Measurements from ENCODE around the gene TMEM219. TPM values are rescaled to one million over a fixed set of nuclear protein-coding genes. Genes with fewer than 3 reads are reported as not detected.
A peak's percentile ranks its signal among the peaks of the same experiment; 100 is the strongest.

Gene TMEM219
- total and polyA plus RNA-seq, 3 experiments from 2014 or later, result 36.8 to 168 (median 43.4) TPM

DNA sequence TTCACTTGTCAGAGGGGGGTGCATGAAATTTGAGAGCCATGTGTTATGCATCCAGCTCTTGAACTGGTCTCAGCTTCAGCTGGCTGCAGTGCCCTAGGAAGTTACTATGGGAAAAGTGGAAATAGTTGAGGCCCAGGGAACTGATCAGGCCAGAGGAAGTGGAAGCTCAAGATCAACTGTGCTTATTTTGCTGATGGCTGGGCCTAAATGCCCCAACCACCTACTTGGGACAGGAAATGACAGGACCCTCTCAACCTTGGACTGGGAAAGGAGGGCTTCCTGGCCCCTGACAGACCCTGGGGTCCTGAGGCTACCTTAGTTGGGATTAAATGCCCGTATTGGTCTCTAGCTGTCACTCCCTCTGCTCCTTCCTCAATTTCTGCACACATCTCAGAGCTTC lies 10.6 kb downstream of the TMEM219 start:
- Histone ChIP-seq H3K9me3 (ENCODE audit: low read length) (no peaks in the 10 kb centered on the region), H3K36me3 (ENCODE audit: insufficient read depth, low read length) (peaks cover 5% of the 10 kb centered on the region), H3K4me3 (ENCODE audit: low read length) (no peak overlapping the region), H3K27ac (ENCODE audit: low read depth, low read length) (no peak overlapping the region), H3K27me3 (ENCODE audit: insufficient read depth, low read length, poor library complexity, severe bottlenecking) (no peaks in the 10 kb centered on the region), H3K4me1 (ENCODE audit: insufficient read depth, low read length) (peaks cover 31% of the 10 kb centered on the region)
- Mint-ChIP-seq H3K27ac (peak overlapping the region in 7 of 8 donors; percentile 50 to 96 (median 91)), H3K4me1 (peaks cover 34 to 39% (median 36%) of the 10 kb centered on the region in 3 donors), H3K27me3 (no peaks in the 10 kb centered on the region), H3K4me3 (peak overlapping the region; percentile 61 to 95 (median 94)), H3K9me3 (no peaks in the 10 kb centered on the region), H3K36me3 (peaks cover 5 to 38% (median 6%) of the 10 kb centered on the region in 3 donors)
- DNase-seq, result no peak
- POLR2A ChIA-PET, result interaction anchor here (1.0 to 2.8 kb wide), 5 partner anchors 11 to 272 kb away, joined by 3 to 17 read pairs (median 14); partner anchors contain the start of genes HIRIP3, INO80E, KCTD13 and TMEM219
- CTCF ChIA-PET, result interaction anchor here (1.4 to 4.3 kb wide), 3 partner anchors 9 to 46 kb away, joined by 3 to 33 read pairs (median 4); partner anchors contain the start of gene TMEM219

DNA sequence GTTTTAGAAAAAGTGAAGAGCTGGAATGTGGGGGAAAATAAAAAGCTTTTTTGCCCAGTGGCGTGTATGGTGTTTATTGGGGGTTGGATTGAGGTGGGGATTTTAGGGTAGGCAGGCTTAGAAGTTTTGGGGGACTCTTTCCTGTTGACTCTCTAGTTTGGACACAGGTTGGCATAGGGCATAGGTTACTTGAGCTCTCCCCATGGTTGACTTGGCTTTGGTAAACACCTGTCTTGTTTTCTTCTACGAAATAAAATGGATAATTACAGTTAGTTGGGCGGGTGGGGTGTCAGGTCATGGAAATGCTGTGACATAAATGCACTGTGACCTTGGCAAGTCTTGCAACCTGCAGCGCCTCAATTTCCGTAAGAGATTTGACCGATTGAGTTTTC lies 11.1 kb downstream of the TMEM219 start:
- ChIA-PET CTCF (interaction anchor here (0.7 to 4.3 kb wide), 13 partner anchors 8 to 457 kb away, joined by 3 to 33 read pairs (median 4); partner anchors contain the start of genes DCTPP1, HIRIP3, PAGR1 and TMEM219), POLR2A (interaction anchor here (0.6 to 2.8 kb wide), 12 partner anchors 11 to 282 kb away, joined by 3 to 17 read pairs (median 4); partner anchors contain the start of genes ALDOA, HIRIP3, INO80E and KCTD13)
- H3K9me3 ChIP-seq (ENCODE audit: low read length), result no peaks in the 10 kb centered on the region
- Mint-ChIP-seq H3K9me3 (no peaks in the 10 kb centered on the region), H3K4me1 (peaks cover 34 to 39% (median 36%) of the 10 kb centered on the region in 3 donors), H3K36me3 (peaks cover 5 to 39% (median 6%) of the 10 kb centered on the region in 3 donors), H3K27ac (peak overlapping the region; percentile 67 to 96 (median 89)), H3K27me3 (no peaks in the 10 kb centered on the region), H3K4me3 (peak overlapping the region; percentile 87 to 95 (median 94))
- peak overlapping the region; percentile 96 for H3K4me3 ChIP-seq (ENCODE audit: low read length)
- H3K4me1 ChIP-seq (ENCODE audit: insufficient read depth, low read length), result peaks cover 31% of the 10 kb centered on the region
- H3K27me3 ChIP-seq (ENCODE audit: insufficient read depth, low read length, poor library complexity, severe bottlenecking), result no peaks in the 10 kb centered on the region
- H3K36me3 ChIP-seq (ENCODE audit: insufficient read depth, low read length), result peaks cover 6% of the 10 kb centered on the region
- DNase-seq, result no peak
- H3K27ac ChIP-seq (ENCODE audit: low read depth, low read length), result no peak overlapping the region

DNA sequence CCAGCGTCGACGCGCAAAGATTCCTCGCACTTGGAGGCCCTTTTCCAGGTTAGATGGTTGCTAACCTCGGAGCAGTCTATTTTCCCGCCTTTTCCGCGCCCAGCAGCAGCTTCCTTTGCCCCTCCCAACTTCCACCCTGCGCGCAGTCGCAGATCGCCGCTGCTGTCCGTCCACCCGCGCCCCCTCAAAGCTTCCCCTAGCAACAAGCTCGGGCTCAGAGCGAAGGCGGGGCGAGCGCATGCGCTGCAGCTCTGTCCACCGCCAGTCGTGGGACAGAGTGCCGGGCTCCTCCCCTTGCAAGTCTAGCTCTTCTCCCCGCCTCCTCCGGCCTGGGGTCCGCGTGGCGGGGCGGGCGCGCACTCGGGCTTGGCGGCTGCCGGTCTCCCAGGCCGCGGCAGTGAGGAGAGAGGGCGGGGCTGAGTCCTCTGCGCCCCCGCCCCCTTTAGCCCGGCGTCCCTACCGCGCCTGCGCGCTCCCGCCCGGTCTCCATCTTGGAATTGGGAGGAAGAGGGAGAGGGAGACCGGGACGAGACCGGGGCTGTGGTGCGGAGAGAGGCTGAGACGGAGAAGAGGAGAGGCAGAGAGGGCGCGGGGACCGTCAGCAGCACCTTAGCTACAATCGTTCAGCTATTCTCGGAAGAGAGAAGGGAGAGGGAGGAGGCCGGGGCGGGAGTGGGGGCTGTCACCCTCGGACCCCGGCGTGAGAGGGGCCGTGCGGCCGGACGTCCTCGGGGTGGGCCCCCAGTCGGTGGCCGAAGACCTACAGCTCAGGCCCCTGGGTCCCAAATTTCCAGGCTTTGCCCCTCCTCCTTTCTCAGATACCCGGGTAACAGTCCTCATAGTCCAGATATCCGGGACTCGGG lies 11.7 kb downstream of the TMEM219 start, which contains the start of gene TAOK2:
TSS of gene TAOK2 (plus strand) at position 485 of the 863 bp plus-strand sequence. CDS start 3,905 bp downstream, outside the sequence.
- Mint-ChIP-seq H3K4me1 (peaks cover 34 to 39% (median 36%) of the 10 kb centered on the region in 3 donors), H3K36me3 (peaks cover 2 to 39% (median 2%) of the 10 kb centered on the region in 3 donors), H3K27ac (peak within 1 kb of the TSS; percentile 86 to 98 (median 93))

DNA sequence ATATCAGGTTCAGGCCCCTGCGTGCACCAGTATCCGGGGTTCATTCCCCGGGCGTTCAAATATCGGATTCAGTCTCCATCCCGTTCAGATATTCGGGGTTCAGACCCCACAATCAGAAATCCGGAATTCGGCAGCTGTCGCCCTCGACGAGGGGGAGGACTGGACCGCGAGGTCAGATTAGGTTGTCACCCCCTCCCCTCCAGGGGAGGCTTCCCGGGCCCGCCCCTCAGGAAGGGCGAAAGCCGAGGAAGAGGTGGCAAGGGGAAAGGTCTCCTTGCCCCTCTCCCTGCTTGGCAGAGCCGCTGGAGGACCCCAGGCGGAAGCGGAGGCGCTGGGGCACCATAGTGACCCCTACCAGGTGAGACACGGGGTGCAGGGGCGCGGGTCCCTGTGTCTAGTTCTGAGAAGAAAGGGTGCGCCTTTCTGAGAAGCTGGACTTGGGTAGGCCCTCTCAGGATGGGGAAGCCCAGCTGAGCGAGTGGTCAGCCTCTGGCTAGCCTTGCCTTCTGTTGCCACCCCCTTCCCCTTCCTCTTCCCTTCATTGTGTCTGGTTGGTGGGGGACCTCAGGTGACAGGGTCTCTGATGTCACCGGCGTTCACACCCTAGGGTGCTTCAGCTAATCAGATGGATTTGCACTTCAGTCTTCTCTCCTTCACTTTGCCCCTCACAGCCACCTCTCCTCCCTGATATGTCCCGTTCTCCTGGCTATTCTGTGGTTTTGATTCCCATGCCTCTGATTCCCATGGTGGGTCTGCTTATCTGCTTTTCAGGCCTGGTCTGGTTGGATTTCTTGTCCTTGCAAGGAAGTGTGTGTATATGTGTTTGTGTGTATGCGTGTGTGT lies 12.6 kb downstream of the TMEM219 start:
- H3K27me3 ChIP-seq (ENCODE audit: insufficient read depth, low read length, poor library complexity, severe bottlenecking), result no peaks in the 10 kb centered on the region
- Mint-ChIP-seq H3K4me3 (peak overlapping the region; percentile 87 to 95 (median 94)), H3K27me3 (no peaks in the 10 kb centered on the region), H3K36me3 (peaks cover 0 to 43% (median 4%) of the 10 kb centered on the region in 3 donors), H3K27ac (peak overlapping the region; percentile 86 to 98 (median 93)), H3K4me1 (peaks cover 34 to 39% (median 36%) of the 10 kb centered on the region in 3 donors), H3K9me3 (no peaks in the 10 kb centered on the region)
- peak in 1 of 5 donors; percentile 18 for DNase-seq
- ChIA-PET CTCF (interaction anchor here (0.9 to 4.3 kb wide), 5 partner anchors 11 to 270 kb away, joined by 3 to 33 read pairs (median 4); partner anchors contain the start of genes HIRIP3 and TMEM219), POLR2A (interaction anchor here (1.2 to 2.8 kb wide), 8 partner anchors 13 to 272 kb away, joined by 3 to 17 read pairs (median 4); partner anchors contain the start of genes HIRIP3, INO80E, KCTD13 and TMEM219)
- H3K9me3 ChIP-seq (ENCODE audit: low read length), result no peaks in the 10 kb centered on the region
- H3K36me3 ChIP-seq (ENCODE audit: insufficient read depth, low read length), result peaks cover 16% of the 10 kb centered on the region
- H3K4me1 ChIP-seq (ENCODE audit: insufficient read depth, low read length), result peaks cover 31% of the 10 kb centered on the region
- H3K27ac ChIP-seq (ENCODE audit: low read depth, low read length), result peak overlapping the region; percentile 71
- H3K4me3 ChIP-seq (ENCODE audit: low read length), result peak overlapping the region; percentile 96

More for the DNA sequence above, 11.7 kb downstream of the TMEM219 start, which contains the start of gene TAOK2:
- Histone ChIP-seq H3K4me1 (ENCODE audit: insufficient read depth, low read length) (peaks cover 31% of the 10 kb centered on the region), H3K36me3 (ENCODE audit: insufficient read depth, low read length) (peaks cover 11% of the 10 kb centered on the region), H3K27ac (ENCODE audit: low read depth, low read length) (peak within 1 kb of the TSS; percentile 71), H3K27me3 (ENCODE audit: insufficient read depth, low read length, poor library complexity, severe bottlenecking) (no peaks in the 10 kb centered on the region), H3K4me3 (ENCODE audit: low read length) (peak within 1 kb of the TSS; percentile 96), H3K9me3 (ENCODE audit: low read length) (no peaks in the 10 kb centered on the region)
- Mint-ChIP-seq H3K27me3 (no peaks in the 10 kb centered on the region), H3K4me3 (peak within 1 kb of the TSS; percentile 87 to 95 (median 94)), H3K9me3 (no peaks in the 10 kb centered on the region)
- DNase-seq, result peak; percentile 89 to 96 (median 93)
- ChIA-PET CTCF (interaction anchor here (0.7 to 4.3 kb wide), 16 partner anchors 8 to 456 kb away, joined by 3 to 33 read pairs (median 3); partner anchors contain the start of genes DCTPP1, HIRIP3, PAGR1 and TMEM219), POLR2A (interaction anchor here (0.6 to 2.8 kb wide), 12 partner anchors 12 to 283 kb away, joined by 3 to 17 read pairs (median 4); partner anchors contain the start of genes ALDOA, HIRIP3, INO80E and KCTD13)

DNA sequence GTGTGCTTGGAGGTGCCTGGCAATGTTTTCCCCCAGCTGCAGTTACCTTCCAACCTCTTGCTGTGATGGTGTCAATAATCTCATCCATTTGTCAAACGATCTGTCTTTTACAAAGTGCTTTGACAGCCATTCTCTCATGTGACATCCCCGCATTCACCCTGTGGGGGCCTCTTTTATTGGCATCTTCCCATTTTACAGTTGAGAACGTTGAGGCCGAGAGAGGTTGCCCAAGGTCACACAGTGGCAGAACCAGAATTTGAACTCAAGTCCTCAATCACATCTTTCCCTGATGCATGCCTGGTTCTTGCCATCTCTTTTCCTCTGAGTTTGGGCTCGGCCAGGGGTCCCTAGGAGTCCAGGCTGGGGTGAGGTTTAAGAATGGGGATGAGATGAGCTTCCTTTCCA lies 13.3 kb downstream of the TMEM219 start:
- H3K36me3 Mint-ChIP-seq, result peaks cover 0 to 47% (median 5%) of the 10 kb centered on the region in 3 donors
- peak overlapping the region; percentile 71 for H3K27ac ChIP-seq (ENCODE audit: low read depth, low read length)
- H3K27me3 Mint-ChIP-seq, result no peaks in the 10 kb centered on the region
- no peaks in the 10 kb centered on the region for H3K9me3 ChIP-seq (ENCODE audit: low read length)
- POLR2A ChIA-PET, result interaction anchor here (1.2 kb wide), 2 partner anchors 14 to 190 kb away, joined by 3 to 4 read pairs; no protein-coding TSS in a partner anchor
- DNase-seq, result no peak
- peak overlapping the region; percentile 96 for H3K4me3 ChIP-seq (ENCODE audit: low read length)
- peaks cover 22% of the 10 kb centered on the region for H3K36me3 ChIP-seq (ENCODE audit: insufficient read depth, low read length)
- peak overlapping the region; percentile 85 to 98 (median 92) for H3K27ac Mint-ChIP-seq
- H3K27me3 ChIP-seq (ENCODE audit: insufficient read depth, low read length, poor library complexity, severe bottlenecking), result no peaks in the 10 kb centered on the region
- H3K4me1 Mint-ChIP-seq, result peaks cover 34 to 39% (median 36%) of the 10 kb centered on the region in 3 donors
- peaks cover 31% of the 10 kb centered on the region for H3K4me1 ChIP-seq (ENCODE audit: insufficient read depth, low read length)
- H3K9me3 Mint-ChIP-seq, result no peaks in the 10 kb centered on the region
- peak overlapping the region; percentile 87 to 95 (median 94) for H3K4me3 Mint-ChIP-seq
- CTCF ChIA-PET, result interaction anchor here (0.6 kb wide), 1 partner anchor 274 kb away, joined by 3 read pairs; no protein-coding TSS in a partner anchor

DNA sequence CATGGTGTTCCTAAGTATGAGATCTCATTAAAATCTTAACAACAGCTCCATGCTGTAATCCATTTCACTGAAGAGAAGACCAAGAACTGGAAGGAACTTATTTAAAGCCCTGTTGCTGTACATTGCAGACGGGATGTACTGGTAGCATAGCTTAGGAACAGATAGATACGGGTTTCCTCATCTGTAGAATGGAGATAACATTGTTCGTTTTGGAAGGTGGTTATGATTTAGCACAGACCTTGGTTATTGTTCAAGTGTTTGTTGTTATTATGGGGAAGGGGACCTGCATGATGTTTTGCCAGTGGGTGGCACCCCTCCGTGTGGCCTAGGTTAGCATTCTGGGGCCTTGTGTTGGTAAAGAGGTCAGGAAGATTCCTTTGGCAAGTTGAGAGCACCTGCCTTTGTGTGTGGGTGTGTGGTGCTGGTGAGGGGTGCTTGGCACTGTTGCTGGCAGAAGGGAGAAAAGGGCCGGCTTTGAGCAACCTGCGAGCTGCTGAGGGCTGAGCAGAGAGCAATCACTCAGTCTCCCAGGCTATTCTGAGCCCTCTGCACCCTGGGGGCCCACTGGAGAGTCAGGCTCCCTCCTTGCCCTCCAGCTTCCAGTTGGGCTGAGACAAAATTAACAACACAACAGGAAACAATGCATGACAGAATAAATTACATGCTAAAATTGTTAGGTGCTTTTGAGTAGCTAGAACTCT lies 14.1 kb downstream of the TMEM219 start:
- Mint-ChIP-seq H3K36me3 (peaks cover 0 to 55% (median 5%) of the 10 kb centered on the region in 3 donors), H3K27me3 (no peaks in the 10 kb centered on the region), H3K4me3 (peak overlapping the region; percentile 87 to 95 (median 94)), H3K4me1 (peaks cover 34 to 39% (median 36%) of the 10 kb centered on the region in 3 donors), H3K9me3 (no peaks in the 10 kb centered on the region), H3K27ac (peak overlapping the region; percentile 71 to 98 (median 91))
- H3K27me3 ChIP-seq (ENCODE audit: insufficient read depth, low read length, poor library complexity, severe bottlenecking), result no peaks in the 10 kb centered on the region
- H3K4me3 ChIP-seq (ENCODE audit: low read length), result peak overlapping the region; percentile 5
- DNase-seq, result no peak
- no peaks in the 10 kb centered on the region for H3K9me3 ChIP-seq (ENCODE audit: low read length)
- H3K36me3 ChIP-seq (ENCODE audit: insufficient read depth, low read length), result peaks cover 25% of the 10 kb centered on the region
- CTCF ChIA-PET, result interaction anchor here (0.6 to 1.4 kb wide), 2 partner anchors 160 to 275 kb away, joined by 3 to 6 read pairs; partner anchors contain the start of gene PAGR1
- H3K27ac ChIP-seq (ENCODE audit: low read depth, low read length), result no peak overlapping the region
- POLR2A ChIA-PET, result interaction anchor here (1.2 kb wide), 2 partner anchors 15 to 191 kb away, joined by 3 to 4 read pairs; no protein-coding TSS in a partner anchor
- peaks cover 31% of the 10 kb centered on the region for H3K4me1 ChIP-seq (ENCODE audit: insufficient read depth, low read length)
